HepG2 (cell line): Measurements from ENCODE around the gene ACOT8. TPM values are rescaled to one million over a fixed set of nuclear protein-coding genes. Genes with fewer than 3 reads are reported as not detected.
"Not testable (repeated sequence)": the region's sequence is repeated elsewhere in the genome, so short reads cannot be mapped to it uniquely, and the experiment has no call there.

Experiments
- CEBPG ChIP-seq: IDR thresholded peaks from 2 replicates; pipeline ENCODE4 v1.6.1; 2016
- FOSL2 ChIP-seq: sonication (generic); formaldehyde crosslinking; IDR thresholded peaks from 2 replicates; pipeline ENCODE4 v1.4.0; 2020; ENCODE audit warnings: missing genetic modification reagents
- FOXA1 ChIP-seq, 2 experiments: fragments of 450-650 bp in 1 of 2; sonication (generic) in 1 of 2; formaldehyde crosslinking in 1 of 2; IDR thresholded peaks; 2 replicates each; pipeline versions ENCODE4 v1.4.0 to v1.6.1; 2016 to 2020; ENCODE audit warnings: missing genetic modification reagents in 1 of 2
- FOXP1 ChIP-seq, 2 experiments: fragments of 450-650 bp in 1 of 2; IDR thresholded peaks; 2 replicates each; pipeline ENCODE4 v1.6.1; 2017 to 2018; ENCODE audit warnings: antibody characterized with exemption in 1 of 2
- HNF4A ChIP-seq: sonication (generic); formaldehyde crosslinking; IDR thresholded peaks from 2 replicates; pipeline ENCODE4 v1.4.0; 2020; ENCODE audit warnings: missing genetic modification reagents
- KDM1A ChIP-seq: IDR thresholded peaks from 2 replicates; pipeline ENCODE4 v1.6.1; 2016; ENCODE audit warnings: missing compliant biosample characterization
- KDM2A ChIP-seq: sonication (generic); formaldehyde crosslinking; IDR thresholded peaks from 2 replicates; pipeline ENCODE4 v1.4.0; 2020; ENCODE audit warnings: low read depth, missing genetic modification reagents, borderline replicate concordance
- KMT2A ChIP-seq: sonication (generic); formaldehyde crosslinking; IDR thresholded peaks from 2 replicates; pipeline ENCODE4 v1.4.0; 2020; ENCODE audit warnings: missing genetic modification reagents
- NFYB ChIP-seq: sonication (generic); formaldehyde crosslinking; IDR thresholded peaks from 2 replicates; pipeline ENCODE4 v1.4.0; 2020; ENCODE audit warnings: missing genetic modification reagents
- RCOR2 ChIP-seq: IDR thresholded peaks from 2 replicates; pipeline ENCODE4 v1.6.1; 2016; ENCODE audit warnings: missing biosample characterization, missing genetic modification reagents
- REPIN1 ChIP-seq: sonication (generic); formaldehyde crosslinking; IDR thresholded peaks from 2 replicates; pipeline ENCODE4 v1.8.0; 2022; ENCODE audit warnings: missing genetic modification reagents, low read depth, mild to moderate bottlenecking, borderline replicate concordance
- SIX1 ChIP-seq: sonication (generic); formaldehyde crosslinking; IDR thresholded peaks from 2 replicates; pipeline ENCODE4 v1.4.0; 2020; ENCODE audit warnings: missing genetic modification reagents, borderline replicate concordance
- SMAD3 ChIP-seq: sonication (generic); formaldehyde crosslinking; IDR thresholded peaks from 2 replicates; pipeline ENCODE4 v1.4.0; 2020; ENCODE audit warnings: missing genetic modification reagents
- TCF7 ChIP-seq: sonication (generic); IDR thresholded peaks from 2 replicates; pipeline ENCODE4 v1.6.1; 2016; ENCODE audit warnings: antibody characterized with exemption, low read depth
- ZNF629 ChIP-seq: sonication (generic); formaldehyde crosslinking; conservative IDR thresholded peaks from 2 replicates; pipeline ENCODE4 v1.5.0; 2020; ENCODE audit warnings: missing genetic modification reagents
- ZNF792 ChIP-seq: IDR thresholded peaks from 2 replicates; pipeline ENCODE4 v1.6.1; 2016
- polyA plus RNA-seq, 8 experiments: library from polyadenylated mRNA; depleted of rRNA in 3 of 8; stranded (reverse) in 7 of 8; unstranded in 1 of 8; fragments of >200 nt; fragmentation: Illumina TruSeq in 4 of 8; extraction: Trizol in 4 of 8; gene quantifications; 2 replicates each; pipeline versions ENCODE4 v1.2.1 to v1.2.3, GENCODE V29; 2011 to 2016; ENCODE audit warnings: low read depth in 4 of 8, missing spikeins in 1 of 8, mixed read lengths in 1 of 8; ENCODE audit not compliant: insufficient read depth in 1 of 8
- total RNA-seq, 5 experiments: library from RNA; depleted of rRNA; stranded (reverse); fragments of >200 nt; fragmentation: Illumina TruSeq; extraction: Trizol; gene quantifications; 2 replicates each; pipeline ENCODE4 v1.2.3, GENCODE V29; 2016; ENCODE audit warnings: low read depth in 1 of 5
- TF ChIP-seq, protein P1 (sequence below): sonication (generic); formaldehyde crosslinking; IDR thresholded peaks from 2 replicates; pipeline ENCODE4 v1.4.0; 2020; ENCODE audit warnings: missing genetic modification reagents, mild to moderate bottlenecking, borderline replicate concordance
- TF ChIP-seq, protein P2 (sequence below): IDR thresholded peaks from 2 replicates; pipeline ENCODE4 v1.6.1; 2018; ENCODE audit warnings: missing genetic modification reagents, mild to moderate bottlenecking, missing compliant biosample characterization
- TF ChIP-seq, protein P3 (sequence below), 2 experiments: fragments of 450-650 bp in 1 of 2; sonication (generic) in 1 of 2; formaldehyde crosslinking; IDR thresholded peaks; 2 replicates each; pipeline versions ENCODE4 v1.5.0 to v1.8.0; 2020 to 2022; ENCODE audit warnings: mild to moderate bottlenecking in 1 of 2, missing genetic modification reagents in 1 of 2
- TF ChIP-seq, protein P4 (sequence below): IDR thresholded peaks from 2 replicates; pipeline ENCODE4 v1.6.1; 2016; ENCODE audit warnings: missing compliant biosample characterization, missing genetic modification reagents, borderline replicate concordance
- TF ChIP-seq, protein P5 (sequence below): sonication (generic); formaldehyde crosslinking; IDR thresholded peaks from 2 replicates; pipeline ENCODE4 v1.4.0; 2020; ENCODE audit warnings: missing genetic modification reagents

Gene ACOT8
- total and polyA plus RNA-seq, 2 of the 13 experiments (the other 11 are each of a cell fraction or from before 2014, with no cell fraction given), result 31.4 to 45.5 TPM

DNA sequence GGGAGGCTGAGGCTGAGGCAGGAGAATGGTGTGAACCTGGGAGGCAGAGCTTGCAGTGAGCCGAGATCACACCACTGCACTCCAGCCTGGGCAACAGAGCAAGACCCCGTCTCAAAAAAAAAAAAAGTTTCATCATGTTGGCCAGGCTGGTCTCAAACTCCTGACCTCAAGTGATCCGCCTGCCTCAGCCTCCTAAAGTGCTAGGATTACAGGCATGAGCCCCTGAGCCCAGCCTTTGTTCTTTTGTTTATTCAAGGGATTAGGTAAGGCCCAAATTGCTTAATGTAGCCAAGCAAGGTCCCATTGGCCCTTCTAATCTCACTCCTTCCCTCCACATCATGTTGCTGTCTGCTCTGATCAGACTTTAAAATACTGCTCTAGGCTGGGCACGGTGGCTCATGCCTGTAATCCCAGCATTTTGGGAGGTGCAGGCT lies 27.5 kb downstream of the ACOT8 start (continued):
- TF ChIP-seq, protein P1, sequence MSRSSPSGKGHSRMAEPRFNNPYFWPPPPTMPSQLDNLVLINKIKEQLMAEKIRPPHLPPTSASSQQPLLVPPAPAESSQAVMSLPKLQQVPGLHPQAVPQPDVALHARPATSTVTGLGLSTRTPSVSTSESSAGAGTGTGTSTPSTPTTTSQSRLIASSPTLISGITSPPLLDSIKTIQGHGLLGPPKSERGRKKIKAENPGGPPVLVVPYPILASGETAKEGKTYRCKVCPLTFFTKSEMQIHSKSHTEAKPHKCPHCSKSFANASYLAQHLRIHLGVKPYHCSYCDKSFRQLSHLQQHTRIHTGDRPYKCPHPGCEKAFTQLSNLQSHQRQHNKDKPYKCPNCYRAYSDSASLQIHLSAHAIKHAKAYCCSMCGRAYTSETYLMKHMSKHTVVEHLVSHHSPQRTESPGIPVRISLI (CRISPR knock-in tag), result peak; percentile 86
- TF ChIP-seq, protein P2, sequence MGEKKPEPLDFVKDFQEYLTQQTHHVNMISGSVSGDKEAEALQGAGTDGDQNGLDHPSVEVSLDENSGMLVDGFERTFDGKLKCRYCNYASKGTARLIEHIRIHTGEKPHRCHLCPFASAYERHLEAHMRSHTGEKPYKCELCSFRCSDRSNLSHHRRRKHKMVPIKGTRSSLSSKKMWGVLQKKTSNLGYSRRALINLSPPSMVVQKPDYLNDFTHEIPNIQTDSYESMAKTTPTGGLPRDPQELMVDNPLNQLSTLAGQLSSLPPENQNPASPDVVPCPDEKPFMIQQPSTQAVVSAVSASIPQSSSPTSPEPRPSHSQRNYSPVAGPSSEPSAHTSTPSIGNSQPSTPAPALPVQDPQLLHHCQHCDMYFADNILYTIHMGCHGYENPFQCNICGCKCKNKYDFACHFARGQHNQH (CRISPR knock-in tag), result peak; percentile 34; the same call in 1 of the 2 replicates
- TF ChIP-seq KDM2A (0 out of 2 replicates have a peak, but pooled peaks have one; percentile 29), HNF4A (CRISPR knock-in tag) (peak; percentile 63), SMAD3 (CRISPR knock-in tag) (0 out of 2 replicates have a peak, but pooled peaks have one; percentile 28), FOSL2 (CRISPR knock-in tag) (peak; percentile 32), FOXP1 (CRISPR knock-in tag; IDR thresholded peaks at IDR 0.05) (peak; percentile 46; the same call in 1 of the 2 replicates), FOXA1 (CRISPR knock-in tag; IDR thresholded peaks at IDR 0.05) (peak; percentile 84), TCF7 (peak; percentile 84), CEBPG (CRISPR knock-in tag) (peak; percentile 95), ZNF629 (CRISPR knock-in tag) (peak; percentile 37; the same call in 1 of the 2 replicates), KMT2A (CRISPR knock-in tag) (peak; percentile 26; the same call in 1 of the 2 replicates), ZNF792 (CRISPR knock-in tag) (0 out of 2 replicates have a peak, but pooled peaks have one; percentile 34), SIX1 (CRISPR knock-in tag) (peak; percentile 45; the same call in 1 of the 2 replicates), RCOR2 (CRISPR knock-in tag) (peak; percentile 81), NFYB (CRISPR knock-in tag) (peak; percentile 46; the same call in 1 of the 2 replicates), REPIN1 (CRISPR knock-in tag) (peak; percentile 70; the same call in 1 of the 2 replicates), KDM1A (peak; percentile 60; the same call in 1 of the 2 replicates)
- TF ChIP-seq, protein P3, sequence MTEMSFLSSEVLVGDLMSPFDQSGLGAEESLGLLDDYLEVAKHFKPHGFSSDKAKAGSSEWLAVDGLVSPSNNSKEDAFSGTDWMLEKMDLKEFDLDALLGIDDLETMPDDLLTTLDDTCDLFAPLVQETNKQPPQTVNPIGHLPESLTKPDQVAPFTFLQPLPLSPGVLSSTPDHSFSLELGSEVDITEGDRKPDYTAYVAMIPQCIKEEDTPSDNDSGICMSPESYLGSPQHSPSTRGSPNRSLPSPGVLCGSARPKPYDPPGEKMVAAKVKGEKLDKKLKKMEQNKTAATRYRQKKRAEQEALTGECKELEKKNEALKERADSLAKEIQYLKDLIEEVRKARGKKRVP (CRISPR knock-in tag; IDR thresholded peaks at IDR 0.05), result peak in 1 of 2 experiments; percentile 77; a peak in 2 of 4 replicates
- TF ChIP-seq, protein P4, sequence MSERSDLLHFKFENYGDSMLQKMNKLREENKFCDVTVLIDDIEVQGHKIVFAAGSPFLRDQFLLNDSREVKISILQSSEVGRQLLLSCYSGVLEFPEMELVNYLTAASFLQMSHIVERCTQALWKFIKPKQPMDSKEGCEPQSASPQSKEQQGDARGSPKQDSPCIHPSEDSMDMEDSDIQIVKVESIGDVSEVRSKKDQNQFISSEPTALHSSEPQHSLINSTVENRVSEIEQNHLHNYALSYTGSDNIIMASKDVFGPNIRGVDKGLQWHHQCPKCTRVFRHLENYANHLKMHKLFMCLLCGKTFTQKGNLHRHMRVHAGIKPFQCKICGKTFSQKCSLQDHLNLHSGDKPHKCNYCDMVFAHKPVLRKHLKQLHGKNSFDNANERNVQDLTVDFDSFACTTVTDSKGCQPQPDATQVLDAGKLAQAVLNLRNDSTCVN, result 0 out of 2 replicates have a peak, but pooled peaks have one; percentile 34
- TF ChIP-seq FOXP1, FOXA1 (IDR thresholded peaks at IDR 0.05): not testable (repeated sequence)
- TF ChIP-seq, protein P5, sequence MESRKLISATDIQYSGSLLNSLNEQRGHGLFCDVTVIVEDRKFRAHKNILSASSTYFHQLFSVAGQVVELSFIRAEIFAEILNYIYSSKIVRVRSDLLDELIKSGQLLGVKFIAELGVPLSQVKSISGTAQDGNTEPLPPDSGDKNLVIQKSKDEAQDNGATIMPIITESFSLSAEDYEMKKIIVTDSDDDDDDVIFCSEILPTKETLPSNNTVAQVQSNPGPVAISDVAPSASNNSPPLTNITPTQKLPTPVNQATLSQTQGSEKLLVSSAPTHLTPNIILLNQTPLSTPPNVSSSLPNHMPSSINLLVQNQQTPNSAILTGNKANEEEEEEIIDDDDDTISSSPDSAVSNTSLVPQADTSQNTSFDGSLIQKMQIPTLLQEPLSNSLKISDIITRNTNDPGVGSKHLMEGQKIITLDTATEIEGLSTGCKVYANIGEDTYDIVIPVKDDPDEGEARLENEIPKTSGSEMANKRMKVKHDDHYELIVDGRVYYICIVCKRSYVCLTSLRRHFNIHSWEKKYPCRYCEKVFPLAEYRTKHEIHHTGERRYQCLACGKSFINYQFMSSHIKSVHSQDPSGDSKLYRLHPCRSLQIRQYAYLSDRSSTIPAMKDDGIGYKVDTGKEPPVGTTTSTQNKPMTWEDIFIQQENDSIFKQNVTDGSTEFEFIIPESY (CRISPR knock-in tag), result 0 out of 2 replicates have a peak, but pooled peaks have one; percentile 32
